ENCODE results near the gene OXLD1. TPM values are rescaled to one million over a fixed set of nuclear protein-coding genes. Genes with fewer than 3 reads are reported as not detected.

OXLD1 gene
- total and polyA plus RNA-seq, 10 of the 15 experiments (the other 5 are each of a cell fraction or from before 2014, with no cell fraction given): 4.6 to 89.5 (median 39.8) TPM

- POLR2A ChIA-PET: interaction anchor here (0.6 kb wide), 1 partner anchor 245 kb away, joined by 6 read pairs; no protein-coding TSS in a partner anchor
- SMC1A ChIA-PET (ENCODE audit: uncharacterized antibody, unreplicated experiment): no interaction called here
Measured at GRCh38 chr17:81708739-81709185, 42.4 kb upstream of the OXLD1 start.

GRCh38 chr17:81707725-81708646, 41.6 kb upstream of the OXLD1 start:
- in situ Hi-C loops (cut with MboI): no loop called here
- POLR2A ChIA-PET: interaction anchor here (0.6 kb wide), 3 partner anchors 49 to 245 kb away, joined by 3 to 6 read pairs (median 4); no protein-coding TSS in a partner anchor
- peaks cover 14% of the 10 kb centered on the region for H3K4me1 ChIP-seq (ENCODE audit: control insufficient read depth, insufficient read depth, low read length)

More at GRCh38 chr17:81708739-81709185, 42.4 kb upstream of the OXLD1 start:
- in situ Hi-C loops (cut with MboI): no loop called here
- WGBS (ENCODE audit: insufficient coverage, insufficient replicate concordance, low lambda C conversion rate, missing lambda C conversion rate): 94% methylated on average over 17 of the region's 17 CpGs
- DNase-seq (ENCODE audit: low read depth, low spot score) (no peak), FAIRE-seq (no peak), ATAC-seq (no peak)
- no peak overlapping the region for H3K27ac ChIP-seq (ENCODE audit: control insufficient read depth, insufficient read depth)
- TF ChIP-seq POLR2A (IDR thresholded peaks at IDR 0.05; ENCODE audit: low read depth, low read length) (0 out of 2 replicates have a peak, but pooled peaks have one; percentile 6), EED (IDR thresholded peaks at IDR 0.05; ENCODE audit: low read depth) (no peak)
- BruUV-seq (replicated peaks): no TSS peak
- no peaks in the 10 kb centered on the region for H3K9me3 ChIP-seq (replicated peaks; ENCODE audit: control insufficient read depth, insufficient read depth, low read length)
- H3K9ac ChIP-seq (ENCODE audit: control insufficient read depth, insufficient read depth, low read length): no peak overlapping the region
- no peak overlapping the region for H3K4me3 ChIP-seq
- H3K79me2 ChIP-seq (ENCODE audit: control insufficient read depth, insufficient read depth, low read length): peaks cover 35% of the 10 kb centered on the region
- H3K36me3 ChIP-seq (ENCODE audit: control insufficient read depth in 2 of 2, insufficient read depth in 2 of 2, low read length in 1 of 2): peaks cover 9 to 23% of the 10 kb centered on the region in 2 experiments
- intact Hi-C loops (cut with micrococcal nuclease; ENCODE audit: unreplicated experiment): no loop called here
- ChIA-PET RAD21 (ENCODE audit: unreplicated experiment) (no interaction called here), CTCF (no interaction called here)
- no peak overlapping the region for H3K4me2 ChIP-seq (ENCODE audit: control insufficient read depth, insufficient read depth)
- H3K4me1 ChIP-seq (ENCODE audit: control insufficient read depth, insufficient read depth, low read length): peaks cover 18% of the 10 kb centered on the region
- H2AFZ ChIP-seq (ENCODE audit: control insufficient read depth, low read depth, low read length): no peak overlapping the region
- H3K27me3 ChIP-seq (replicated peaks in 1 of 2; ENCODE audit: control insufficient read depth in 2 of 2, insufficient read depth in 2 of 2, low read length in 1 of 2): no peaks in the 10 kb centered on the region
- no peaks in the 10 kb centered on the region for H4K20me1 ChIP-seq (ENCODE audit: control insufficient read depth, insufficient read depth)

More at GRCh38 chr17:81707725-81708646, 41.6 kb upstream of the OXLD1 start:
- no peak for ATAC-seq
- TF ChIP-seq EED (IDR thresholded peaks at IDR 0.05; ENCODE audit: low read depth): no peak
- no peak for TF ChIP-seq HSF1 (IDR thresholded peaks at IDR 0.05; ENCODE audit: low read depth, low read length)
- no peak for TF ChIP-seq RELB (IDR thresholded peaks at IDR 0.05; ENCODE audit: low read depth)
- peak; percentile 48 for TF ChIP-seq POLR2A (IDR thresholded peaks at IDR 0.05; ENCODE audit: low read depth, low read length)
- no peak for TF ChIP-seq MXI1 (IDR thresholded peaks at IDR 0.05; ENCODE audit: low read depth, low read length)
- no peak for TF ChIP-seq TCF12 (IDR thresholded peaks at IDR 0.05; ENCODE audit: low read depth, low read length)
- peak; percentile 33; the same call in 1 of the 2 replicates for TF ChIP-seq SMAD5 (IDR thresholded peaks at IDR 0.05; ENCODE audit: low read depth)
- TF ChIP-seq FOXK2 (IDR thresholded peaks at IDR 0.05): no peak
- FAIRE-seq: no peak
- H3K9me3 ChIP-seq (replicated peaks; ENCODE audit: control insufficient read depth, insufficient read depth, low read length): no peaks in the 10 kb centered on the region
- H3K36me3 ChIP-seq (ENCODE audit: control insufficient read depth in 2 of 2, insufficient read depth in 2 of 2, low read length in 1 of 2): peaks cover 9 to 23% of the 10 kb centered on the region in 2 experiments
- H3K27ac ChIP-seq (ENCODE audit: control insufficient read depth, insufficient read depth): no peak overlapping the region
- WGBS (ENCODE audit: insufficient coverage, insufficient replicate concordance, low lambda C conversion rate, missing lambda C conversion rate): 79% methylated on average over 25 of the region's 25 CpGs
- intact Hi-C loops (cut with micrococcal nuclease; ENCODE audit: unreplicated experiment): no loop called here
- no peaks in the 10 kb centered on the region for H4K20me1 ChIP-seq (ENCODE audit: control insufficient read depth, insufficient read depth)
- H3K4me2 ChIP-seq (ENCODE audit: control insufficient read depth, insufficient read depth): no peak overlapping the region
- BruUV-seq (replicated peaks): no TSS peak
- no peak overlapping the region for H2AFZ ChIP-seq (ENCODE audit: control insufficient read depth, low read depth, low read length)
- SMC1A ChIA-PET (ENCODE audit: uncharacterized antibody, unreplicated experiment): no interaction called here
- CTCF ChIA-PET: no interaction called here
- peaks cover 35% of the 10 kb centered on the region for H3K79me2 ChIP-seq (ENCODE audit: control insufficient read depth, insufficient read depth, low read length)
- no peak overlapping the region for H3K9ac ChIP-seq (ENCODE audit: control insufficient read depth, insufficient read depth, low read length)
- RAD21 ChIA-PET (ENCODE audit: unreplicated experiment): no interaction called here
- no peak overlapping the region for H3K4me3 ChIP-seq
- no peak for DNase-seq (ENCODE audit: low read depth, low spot score)
- no peaks in the 10 kb centered on the region for H3K27me3 ChIP-seq (replicated peaks in 1 of 2; ENCODE audit: control insufficient read depth in 2 of 2, insufficient read depth in 2 of 2, low read length in 1 of 2)

Data from GM12878 (cell line).